Activated gamma-delta T cell treated with anti-CD3 and anti-CD28 coated beads, Interleukin-2, amount 50 U/mL, for 16 hours (primary cell): ENCODE results near the gene BNIPL.

Experiments
- DNase-seq: peaks from one replicate; pipeline ENCODE4 v3.0.0-alpha.2; 2020; ENCODE audit warnings: low read depth

BNIPL gene

DNA sequence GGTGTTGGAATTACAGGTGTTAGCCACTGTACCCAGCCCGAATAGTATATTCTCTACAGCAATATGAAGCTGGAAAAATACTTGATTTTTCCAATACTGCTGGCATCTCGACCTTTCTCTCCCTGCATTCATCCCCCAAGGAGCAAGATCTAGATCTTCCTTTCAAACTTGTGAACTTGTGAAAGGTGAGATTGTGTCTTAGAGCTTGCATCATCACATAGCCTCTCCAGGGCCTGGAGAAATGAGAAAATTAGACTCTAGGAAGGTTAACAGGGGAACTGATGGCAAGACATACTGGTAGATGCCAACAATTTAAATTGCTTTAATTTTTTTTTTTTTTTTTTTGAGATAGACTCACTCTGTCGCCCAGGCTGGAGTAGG, 26.1 kb upstream of the BNIPL start:
- DNase-seq, result no peak

DNA sequence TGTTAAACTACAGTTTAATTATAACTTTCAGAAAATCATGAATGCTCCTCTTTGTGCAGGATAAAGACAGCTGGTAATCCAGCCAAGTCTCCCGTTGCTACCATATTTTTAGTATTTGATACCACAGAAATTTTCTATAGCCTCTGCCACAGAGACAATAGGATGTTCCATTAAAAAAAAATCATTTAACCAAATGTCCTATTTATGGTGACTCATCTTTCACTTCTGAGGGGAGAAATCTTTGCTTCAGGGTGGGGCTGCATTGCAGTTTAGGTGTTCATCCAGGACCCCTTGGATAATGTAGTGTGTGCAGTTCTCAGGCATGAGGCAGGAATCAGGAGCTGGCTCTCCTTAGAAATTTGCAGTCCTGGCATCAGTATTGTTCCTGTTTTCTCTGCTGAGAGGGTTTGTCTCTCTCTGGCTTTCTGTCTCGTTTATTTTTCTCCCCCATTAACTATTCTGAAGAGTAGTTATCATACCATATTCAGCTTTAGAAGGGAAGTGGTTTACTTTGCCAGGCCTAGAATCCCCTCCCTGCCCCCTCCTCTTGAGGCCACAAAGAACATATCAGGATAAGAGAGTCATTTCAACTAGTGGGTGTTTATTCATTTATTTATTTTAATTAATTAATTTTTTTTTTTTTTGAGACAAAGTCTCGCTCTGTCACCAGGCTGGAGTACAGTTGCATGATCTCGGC, 25.1 kb upstream of the BNIPL start:
- no peak for DNase-seq

DNA sequence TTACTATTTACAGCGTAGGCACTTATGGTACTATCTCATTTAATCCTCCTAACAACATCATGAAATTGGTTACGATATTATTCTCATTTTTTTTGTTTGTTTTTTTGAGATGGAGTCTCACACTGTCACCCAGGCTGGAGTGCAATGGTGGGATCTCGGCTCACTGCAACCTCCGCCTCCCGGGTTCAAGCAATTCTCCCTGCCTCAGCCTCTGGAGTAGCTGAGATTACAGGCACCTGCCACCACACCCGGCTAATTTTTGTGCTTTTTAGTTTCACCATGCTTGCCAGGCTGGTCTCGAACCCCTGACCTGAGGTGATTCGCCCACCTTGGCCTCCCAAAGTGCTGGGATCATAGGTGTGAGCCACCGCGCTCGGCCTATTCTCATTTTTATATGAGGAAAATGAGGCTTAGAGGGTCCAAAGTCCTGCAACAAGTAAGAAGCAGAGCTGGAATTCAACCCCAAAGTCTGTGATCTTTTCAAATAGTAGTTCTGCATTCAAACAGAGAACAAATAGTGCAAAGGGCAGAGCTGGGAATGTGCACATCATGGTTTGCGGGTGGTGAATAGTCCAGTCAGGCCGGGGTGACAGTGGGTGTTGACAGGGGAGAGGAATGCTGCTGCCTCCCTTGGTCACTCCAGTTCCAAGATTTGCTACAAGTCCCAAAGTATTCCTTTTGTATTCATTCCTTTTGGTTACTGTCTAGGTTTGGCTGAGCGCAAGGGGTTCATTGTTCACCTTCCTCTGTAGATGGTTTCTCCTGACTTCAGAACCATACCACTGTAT, 23.5 kb upstream of the BNIPL start:
- no peak for DNase-seq

DNA sequence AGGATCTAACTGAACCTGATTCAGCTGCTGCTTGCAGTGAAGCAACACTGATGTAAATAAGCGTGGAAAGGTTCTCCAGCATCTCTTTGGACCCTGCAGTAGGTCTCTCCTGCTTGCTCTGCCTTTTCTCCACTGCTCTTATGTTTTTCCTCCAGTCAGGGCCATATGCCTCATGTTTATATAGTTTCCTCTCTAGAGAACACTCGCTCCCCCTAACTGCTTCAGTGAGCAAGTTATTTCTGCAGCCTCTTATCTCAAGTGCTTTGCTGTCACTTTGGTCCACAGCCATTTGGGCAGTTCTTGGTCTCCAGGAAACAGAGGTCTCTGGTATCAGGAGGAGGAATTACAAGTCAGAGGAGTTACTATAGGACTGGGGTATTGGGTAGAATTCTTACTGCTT, 22.9 kb upstream of the BNIPL start:
- no peak for DNase-seq

DNA sequence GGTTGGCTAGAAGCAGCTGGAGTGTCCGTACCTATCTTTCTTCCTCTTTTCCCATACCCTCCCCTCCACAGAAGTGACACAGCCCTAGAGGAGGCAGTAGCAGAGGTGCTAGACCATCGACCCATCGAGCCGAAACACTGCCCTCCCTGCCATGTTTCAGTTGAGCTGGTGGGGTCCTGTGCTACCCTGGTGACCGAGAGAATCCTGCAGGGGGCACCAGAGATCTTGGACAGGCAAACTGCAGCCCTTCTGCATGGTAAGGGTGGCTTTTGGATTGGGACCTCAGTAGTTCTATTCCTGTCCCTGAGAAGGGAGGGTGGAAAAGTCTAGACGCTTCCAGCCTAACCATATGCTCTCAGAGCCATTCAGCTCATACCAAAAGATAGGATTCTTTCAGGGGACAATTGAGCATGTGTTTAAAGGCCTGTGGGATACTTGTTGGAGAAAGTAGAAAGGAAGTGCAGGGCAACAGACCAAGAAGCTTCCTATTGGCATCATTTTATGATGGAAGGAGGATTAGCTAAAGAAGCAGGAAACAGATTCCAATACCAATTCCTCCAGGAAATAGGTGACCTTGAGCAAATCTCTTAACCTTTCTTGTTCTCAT, 11.7 kb upstream of the BNIPL start:
- peak; percentile 81 for DNase-seq

DNA sequence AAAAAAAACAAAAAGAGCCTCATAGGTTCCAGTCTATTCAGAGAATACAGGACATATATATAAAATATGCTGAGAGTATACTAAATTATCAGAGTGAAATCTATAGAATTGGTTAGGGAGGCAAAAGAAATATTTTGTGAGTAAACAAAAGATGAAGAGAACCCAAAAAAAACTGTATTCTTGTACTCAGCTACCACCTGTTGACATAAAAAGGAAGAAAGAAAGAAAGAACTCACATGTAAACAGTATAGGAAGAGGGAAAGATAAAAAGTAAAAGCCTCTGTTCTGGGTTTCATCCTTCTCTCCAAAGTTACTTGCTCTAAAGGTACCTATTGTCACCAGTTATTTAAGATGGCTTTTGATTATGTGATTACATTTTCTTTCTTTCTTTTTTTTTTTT, 9.9 kb upstream of the BNIPL start:
- DNase-seq, result no peak

DNA sequence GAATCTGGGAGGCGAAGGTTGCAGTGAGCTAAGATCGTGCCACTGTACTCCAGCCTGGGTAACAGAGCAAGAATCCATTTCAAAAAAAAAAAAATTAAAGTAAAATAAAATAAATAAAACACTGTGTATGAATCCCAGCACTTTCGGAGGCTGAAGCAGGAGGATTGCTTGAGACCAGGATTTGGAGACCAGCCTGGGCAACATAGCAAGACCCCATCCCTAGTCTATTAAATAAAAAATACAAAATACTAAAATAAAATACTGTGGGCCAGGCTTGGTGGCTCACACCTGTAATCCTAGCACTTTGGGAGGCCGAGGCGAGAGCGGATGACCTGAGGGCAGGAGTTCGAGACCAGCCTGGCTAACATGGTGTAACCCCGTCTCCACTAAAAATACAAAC, 4.2 kb upstream of the BNIPL start:
- no peak for DNase-seq

DNA sequence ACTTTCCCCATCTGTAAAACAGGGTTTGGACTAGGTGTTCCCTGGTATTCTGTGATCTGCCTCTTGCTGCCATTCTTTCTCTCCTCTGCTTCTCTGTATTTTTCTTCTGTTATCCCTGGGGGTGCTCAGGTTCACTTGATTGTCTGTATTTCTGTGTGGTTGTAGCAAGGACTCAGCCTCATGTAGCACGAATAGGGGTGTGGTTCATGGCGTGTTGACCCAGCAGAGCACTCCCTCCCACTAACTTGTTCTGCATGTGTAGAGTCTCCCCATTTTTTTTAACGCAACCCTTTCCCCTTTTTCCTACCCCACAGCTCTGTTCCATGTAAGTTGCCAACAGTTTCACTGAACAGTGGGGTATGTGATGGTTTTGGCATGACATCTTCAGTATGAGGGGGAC, 1.2 kb upstream of the BNIPL start:
- no peak for DNase-seq

DNA sequence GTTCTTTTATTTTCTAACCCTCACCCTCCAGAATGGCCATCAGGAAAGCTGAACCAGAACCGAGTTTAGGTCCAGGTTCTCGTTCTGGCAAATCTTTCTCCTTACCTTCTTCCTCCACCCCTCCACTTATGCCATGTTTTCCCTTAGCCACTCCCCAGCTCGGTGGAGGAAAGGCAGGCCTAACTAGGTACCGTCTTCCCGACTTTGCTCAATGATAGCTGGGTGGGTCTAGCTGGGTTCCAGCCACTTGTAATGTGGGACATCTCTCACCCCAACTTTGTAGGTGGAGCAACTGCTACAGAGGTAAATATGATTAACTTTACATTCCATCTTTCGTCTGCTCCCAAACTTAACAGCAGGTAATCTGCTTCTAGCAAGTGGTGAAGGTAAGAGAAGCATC, 646 bp downstream of the BNIPL start:
- DNase-seq, result no peak

DNA sequence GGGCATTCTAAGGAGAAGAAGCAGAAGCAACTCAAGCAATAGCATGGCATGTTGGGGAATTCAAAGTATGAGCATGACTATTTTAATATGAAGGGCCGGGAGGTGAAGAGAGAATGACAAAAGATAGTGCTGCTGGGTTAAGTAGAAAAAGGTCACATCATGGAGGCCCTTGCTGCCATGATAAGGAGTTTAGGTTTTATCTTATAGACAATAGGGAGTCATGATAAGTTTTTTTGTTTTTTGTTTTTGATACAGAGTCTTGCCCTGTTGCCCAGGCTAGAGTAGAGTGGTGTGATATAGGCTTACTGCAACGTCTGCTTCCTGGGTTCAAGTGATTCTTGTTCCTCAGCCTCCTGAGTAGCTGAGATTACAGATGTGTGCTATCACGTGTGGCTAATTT, 3.1 kb downstream of the BNIPL start:
- DNase-seq, result no peak

DNA sequence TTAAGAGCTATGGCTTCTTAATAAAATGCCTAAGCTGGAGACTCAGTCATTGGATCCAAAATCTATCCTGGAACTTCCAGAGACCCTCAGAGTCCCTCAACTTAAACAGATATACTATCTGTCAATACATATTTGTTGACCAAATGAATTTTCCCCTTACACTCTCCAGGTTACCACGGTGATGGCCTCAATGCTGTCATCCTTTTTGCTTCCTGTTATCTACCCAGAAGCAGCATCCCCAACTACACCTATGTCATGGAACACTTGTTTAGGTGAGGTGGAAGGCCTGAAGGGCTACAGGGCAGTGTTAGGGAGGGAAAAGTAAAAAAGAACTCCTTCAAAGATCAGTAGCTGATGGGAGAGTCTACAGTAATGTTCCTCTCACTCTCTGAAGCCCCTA, 6.8 kb downstream of the BNIPL start:
- no peak for DNase-seq

DNA sequence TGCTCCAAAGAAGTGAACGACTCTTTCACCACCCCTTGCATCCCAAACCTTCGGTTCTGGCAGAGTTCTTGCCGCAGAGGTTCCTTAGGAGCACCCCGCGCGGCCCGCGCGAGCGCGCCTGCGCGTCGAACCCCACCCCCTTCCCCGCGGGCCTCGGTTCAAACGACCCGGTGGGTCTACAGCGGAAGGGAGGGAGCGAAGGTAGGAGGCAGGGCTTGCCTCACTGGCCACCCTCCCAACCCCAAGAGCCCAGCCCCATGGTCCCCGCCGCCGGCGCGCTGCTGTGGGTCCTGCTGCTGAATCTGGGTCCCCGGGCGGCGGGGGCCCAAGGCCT, 11.2 kb downstream of the BNIPL start, which contains the start of gene C1orf56:
Gene C1orf56 (plus strand): TSS at position 161 of the 334 bp plus-strand sequence. CDS start 97 bp downstream, at position 258.
- no peak for DNase-seq

DNA sequence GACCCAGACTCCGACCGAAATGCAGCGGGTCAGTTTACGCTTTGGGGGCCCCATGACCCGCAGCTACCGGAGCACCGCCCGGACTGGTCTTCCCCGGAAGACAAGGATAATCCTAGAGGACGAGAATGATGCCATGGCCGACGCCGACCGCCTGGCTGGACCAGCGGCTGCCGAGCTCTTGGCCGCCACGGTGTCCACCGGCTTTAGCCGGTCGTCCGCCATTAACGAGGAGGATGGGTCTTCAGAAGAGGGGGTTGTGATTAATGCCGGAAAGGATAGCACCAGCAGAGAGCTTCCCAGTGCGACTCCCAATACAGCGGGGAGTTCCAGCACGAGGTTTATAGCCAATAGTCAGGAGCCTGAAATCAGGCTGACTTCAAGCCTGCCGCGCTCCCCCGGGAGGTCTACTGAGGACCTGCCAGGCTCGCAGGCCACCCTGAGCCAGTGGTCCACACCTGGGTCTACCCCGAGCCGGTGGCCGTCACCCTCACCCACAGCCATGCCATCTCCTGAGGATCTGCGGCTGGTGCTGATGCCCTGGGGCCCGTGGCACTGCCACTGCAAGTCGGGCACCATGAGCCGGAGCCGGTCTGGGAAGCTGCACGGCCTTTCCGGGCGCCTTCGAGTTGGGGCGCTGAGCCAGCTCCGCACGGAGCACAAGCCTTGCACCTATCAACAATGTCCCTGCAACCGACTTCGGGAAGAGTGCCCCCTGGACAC, 11.7 kb downstream of the BNIPL start:
- DNase-seq, result peak; percentile 46

DNA sequence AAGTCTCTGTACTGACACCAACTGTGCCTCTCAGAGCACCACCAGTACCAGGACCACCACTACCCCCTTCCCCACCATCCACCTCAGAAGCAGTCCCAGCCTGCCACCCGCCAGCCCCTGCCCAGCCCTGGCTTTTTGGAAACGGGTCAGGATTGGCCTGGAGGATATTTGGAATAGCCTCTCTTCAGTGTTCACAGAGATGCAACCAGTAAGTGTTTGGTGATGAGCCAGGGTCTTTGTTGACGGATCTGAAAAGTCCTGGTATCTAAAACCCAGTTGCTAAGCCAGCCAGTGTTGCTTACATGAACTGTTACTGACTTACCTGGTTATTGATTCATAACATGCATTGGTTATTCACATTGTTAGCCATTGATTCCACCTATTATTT, 12.3 kb downstream of the BNIPL start:
- no peak for DNase-seq

DNA sequence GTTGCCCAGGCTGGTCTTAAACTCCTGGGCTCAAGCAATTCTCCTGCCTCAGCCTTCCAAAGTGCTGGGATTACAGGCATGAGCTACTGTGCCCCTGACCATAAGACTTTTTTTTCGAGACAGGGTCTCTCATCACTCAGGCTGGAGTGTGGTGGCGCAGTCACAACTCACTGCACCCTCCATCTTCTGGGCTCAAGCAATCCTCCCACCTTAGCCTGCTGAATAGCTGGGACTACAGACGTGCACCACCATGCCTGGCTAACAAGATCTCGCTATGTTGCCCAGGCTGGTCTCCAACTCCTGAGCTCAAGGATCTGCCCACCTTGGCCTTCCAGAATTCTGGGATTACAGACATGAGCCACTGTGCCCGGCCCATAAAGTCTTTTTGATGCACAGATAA, 13.1 kb downstream of the BNIPL start:
- DNase-seq, result no peak

DNA sequence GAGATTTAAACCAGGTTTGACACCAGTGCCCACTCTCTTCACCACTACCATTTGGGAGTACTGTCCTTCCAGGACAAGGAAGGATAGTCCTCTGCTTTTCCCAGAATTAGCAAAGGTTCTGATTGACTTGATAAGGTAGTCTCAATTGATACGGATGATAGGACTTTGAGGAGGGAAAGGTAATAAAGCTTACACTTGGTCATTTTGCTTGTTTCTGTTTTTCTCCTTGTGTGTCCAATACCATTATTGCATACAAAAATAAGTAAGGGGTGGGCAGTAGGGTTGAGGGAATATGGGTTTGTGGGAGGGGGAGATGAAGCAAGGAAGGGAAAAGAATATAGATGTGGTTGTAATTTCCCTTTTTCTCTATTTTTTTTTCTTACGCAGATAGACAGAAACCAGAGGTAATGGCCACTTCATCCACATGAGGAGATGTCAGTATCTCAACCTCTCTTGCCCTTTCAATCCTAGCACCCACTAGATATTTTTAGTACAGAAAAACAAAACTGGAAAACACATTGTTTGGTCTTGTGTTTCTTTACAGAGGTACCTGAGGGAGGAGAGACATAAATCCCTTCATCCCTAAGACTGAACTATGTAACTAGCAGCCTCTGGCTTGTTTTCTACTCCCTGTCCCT, 13.8 kb downstream of the BNIPL start:
- no peak for DNase-seq

DNA sequence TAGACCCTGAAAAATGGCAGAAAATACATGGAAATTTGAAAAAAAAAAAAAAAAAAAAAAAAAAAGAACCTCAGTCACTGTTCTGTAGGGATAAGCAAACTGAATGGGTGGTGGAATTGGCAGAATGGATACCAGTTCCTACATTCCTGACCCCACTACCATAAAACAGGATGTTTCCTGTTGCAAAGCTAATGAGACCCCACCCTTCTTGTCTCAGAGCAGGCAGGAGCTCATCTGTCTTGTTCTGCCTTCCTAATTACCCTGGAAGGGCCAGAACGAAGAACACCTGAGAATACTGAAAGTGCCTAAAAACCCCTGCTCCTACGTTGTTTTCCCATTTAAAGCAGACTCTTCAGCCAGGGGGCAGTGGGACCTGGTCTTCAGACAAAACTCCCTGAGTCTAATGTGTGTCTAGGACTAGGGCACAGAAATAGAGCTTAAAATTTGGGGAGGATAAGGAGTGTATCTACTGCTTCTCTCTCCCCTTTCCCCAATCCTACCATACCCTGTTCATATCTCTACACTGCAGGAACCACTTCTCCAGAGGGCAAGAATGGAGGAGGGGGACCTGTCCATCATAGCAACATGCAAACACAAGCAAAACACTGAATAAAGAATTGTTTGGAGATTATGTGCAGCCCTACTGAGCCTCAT, 15.1 kb downstream of the BNIPL start:
- no peak for DNase-seq

DNA sequence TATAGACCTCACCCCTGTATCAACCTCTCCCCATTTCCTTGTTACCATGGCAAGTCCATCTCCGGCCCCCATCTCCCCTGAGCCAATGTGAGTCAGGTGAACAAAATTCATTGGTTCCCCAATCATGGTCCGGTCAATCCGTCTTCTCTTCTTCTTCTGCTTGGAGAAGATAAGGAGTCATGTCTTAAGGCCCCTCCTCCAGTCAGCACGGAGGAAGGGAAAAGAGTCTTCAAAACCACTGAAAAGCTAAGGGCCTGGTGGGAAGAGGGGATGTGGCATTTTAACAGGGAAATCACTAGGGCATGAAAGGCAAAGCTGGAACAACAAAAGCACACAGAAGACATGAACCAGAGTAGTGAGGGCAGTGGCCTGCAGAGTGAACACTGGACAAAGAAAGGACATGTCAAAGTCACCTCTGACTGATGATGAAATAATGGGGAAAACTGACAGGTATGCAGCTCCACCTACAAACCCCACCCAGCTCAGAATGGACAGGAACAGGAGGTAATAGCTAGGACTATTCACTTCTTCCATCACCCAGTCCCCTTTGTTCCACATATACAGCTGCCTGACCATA, 18.7 kb downstream of the BNIPL start:
- DNase-seq, result no peak

DNA sequence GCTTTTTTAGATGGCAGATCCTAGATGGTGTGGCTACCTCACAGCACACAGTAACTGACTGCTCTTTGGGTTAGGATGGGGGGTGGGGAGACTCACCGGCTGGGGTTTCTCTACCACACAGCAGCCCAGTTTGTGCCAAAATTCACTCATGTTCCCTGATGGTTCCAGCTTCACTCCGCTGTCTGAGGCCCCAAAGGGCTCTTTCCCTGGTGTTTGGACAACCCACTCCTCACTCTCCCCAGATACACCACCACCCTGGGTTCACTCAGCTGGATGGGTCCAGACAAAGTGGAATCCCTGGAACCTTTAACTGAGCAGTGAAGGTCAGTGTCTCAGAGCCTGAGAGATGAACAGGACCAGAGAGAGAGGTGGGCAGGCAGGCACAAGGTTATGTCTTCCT, 19.2 kb downstream of the BNIPL start:
- DNase-seq, result no peak

DNA sequence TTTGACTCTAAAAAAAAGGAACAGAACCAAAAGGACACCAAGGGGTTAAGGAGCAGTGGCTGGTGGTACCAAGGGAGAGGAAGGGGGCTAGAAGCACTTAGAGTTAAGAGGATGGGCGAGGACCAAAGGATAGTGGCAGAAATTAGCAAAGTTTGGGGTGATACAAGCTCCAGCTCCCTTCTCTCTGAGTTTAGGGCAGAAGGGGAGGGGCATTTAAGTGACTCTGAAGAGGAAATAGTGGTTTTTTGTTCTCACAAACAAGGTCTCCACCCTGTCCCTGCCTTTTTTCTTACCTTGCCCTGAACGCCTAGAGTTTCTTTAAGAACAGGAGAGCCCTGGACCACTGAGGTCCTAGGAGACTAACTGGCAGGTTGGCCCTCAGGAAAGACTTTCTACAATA, 19.8 kb downstream of the BNIPL start:
- DNase-seq, result no peak

DNA sequence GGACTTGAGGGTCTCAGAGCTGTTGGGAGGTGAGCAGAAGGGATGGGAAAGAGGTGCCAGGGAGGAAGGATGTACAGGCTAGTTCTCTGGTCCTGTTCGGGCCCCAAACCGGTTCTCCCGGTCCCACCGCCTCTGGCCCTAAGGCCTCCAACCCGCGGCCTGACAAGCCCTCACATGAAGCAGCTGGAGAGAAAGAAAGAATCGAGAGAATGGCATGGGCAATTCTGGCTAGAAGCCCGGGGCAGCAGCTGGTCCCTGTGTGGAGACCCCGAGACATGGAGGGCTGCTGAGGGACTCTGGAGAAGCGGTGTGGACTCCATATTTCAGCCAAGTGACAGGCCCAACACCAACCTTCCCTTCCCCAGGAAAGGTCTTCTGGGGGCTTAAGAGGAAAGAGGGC, 22.3 kb downstream of the BNIPL start:
- DNase-seq, result no peak
